Mesenteric fat pad (tissue), 1 donor: ENCODE measurements around the gene TNK1. TPM values are rescaled to one million over a fixed set of nuclear protein-coding genes. Genes with fewer than 3 reads are reported as not detected.
"Not testable (repeated sequence)": the region's sequence is repeated elsewhere in the genome, so short reads cannot be mapped to it uniquely, and the experiment has no call there.

ENCODE experiments used
- DNase-seq: peaks from one replicate; pipeline ENCODE4 v3.0.0-alpha.2; 2020; ENCODE audit warnings: low spot score
- long read RNA-seq: library from polyadenylated mRNA; unstranded; transcript quantifications from one replicate; pipeline ENCODE4 v2.0.0, GENCODE V29; 2020
- total RNA-seq: library from RNA; stranded (reverse); fragmentation: NEBNext Ultra II Directional; extraction: Animal tissue kit (Norgen Biotek cat#: 25700); gene quantifications from one replicate; pipeline ENCODE4 v1.2.1, GENCODE V29; 2021
- donor health status: DM: yes; HTN: yes; CAD: no.

The TNK1 gene
- total RNA-seq, result 0.71 TPM
- long read RNA-seq, partial matches to known transcripts, result 3 of 3 reads
- long read RNA-seq, other reads (novel, unspliced or antisense), result 0 of 3 reads

- no peak for DNase-seq
Observed at GRCh38 chr17:7380855-7381683, at the start of gene TNK1. Gene TNK1, plus strand, starts transcription at chr17:7381089. Its CDS starts 1,838 bp downstream, at chr17:7382927.

- no peak for DNase-seq
Observed at GRCh38 chr17:7332111-7332510, 48.8 kb upstream of the TNK1 start.

- not testable (repeated sequence) for DNase-seq
Observed at GRCh38 chr17:7332600-7333069, 48.3 kb upstream of the TNK1 start.

GRCh38 chr17:7334938-7335538 is 45.9 kb upstream of the TNK1 start:
- DNase-seq, result no peak

GRCh38 chr17:7335765-7336164 is 45.1 kb upstream of the TNK1 start:
- DNase-seq, result not testable (repeated sequence)

- no peak for DNase-seq
Observed at GRCh38 chr17:7336240-7337175, 44.4 kb upstream of the TNK1 start, which contains the start of gene ACAP1. Gene ACAP1, plus strand, starts transcription at chr17:7336529. Its CDS starts 206 bp downstream, at chr17:7336735.

- DNase-seq, result not testable (repeated sequence)
Observed at GRCh38 chr17:7337600-7337999, 43.3 kb upstream of the TNK1 start.

GRCh38 chr17:7340179-7340578 is 40.7 kb upstream of the TNK1 start:
- DNase-seq, result no peak

GRCh38 chr17:7341842-7342241 is 39.0 kb upstream of the TNK1 start:
- DNase-seq, result no peak

GRCh38 chr17:7343250-7343649 is 37.6 kb upstream of the TNK1 start:
- no peak for DNase-seq

GRCh38 chr17:7346761-7347614 is 33.9 kb upstream of the TNK1 start:
- DNase-seq, result no peak

- no peak for DNase-seq
Observed at GRCh38 chr17:7347630-7348477, 33.0 kb upstream of the TNK1 start.

- no peak for DNase-seq
Observed at GRCh38 chr17:7348478-7349242, 32.2 kb upstream of the TNK1 start.

- peak; percentile 95 for DNase-seq
Observed at GRCh38 chr17:7351665-7352502, 29.0 kb upstream of the TNK1 start, which contains the start of gene KCTD11. Gene KCTD11, plus strand, starts transcription at chr17:7352162.

- DNase-seq, result no peak
Observed at GRCh38 chr17:7352503-7352889, 28.4 kb upstream of the TNK1 start.

- DNase-seq, result no peak
Observed at GRCh38 chr17:7352910-7353635, 27.8 kb upstream of the TNK1 start.
